ENCODE results near the gene PPP3CB. TPM values are rescaled to one million over a fixed set of nuclear protein-coding genes. Genes with fewer than 3 reads are reported as not detected.

The PPP3CB gene
- polyA plus RNA-seq, 4 donors = 60.2 to 72.0 (median 66.9) TPM

DNA sequence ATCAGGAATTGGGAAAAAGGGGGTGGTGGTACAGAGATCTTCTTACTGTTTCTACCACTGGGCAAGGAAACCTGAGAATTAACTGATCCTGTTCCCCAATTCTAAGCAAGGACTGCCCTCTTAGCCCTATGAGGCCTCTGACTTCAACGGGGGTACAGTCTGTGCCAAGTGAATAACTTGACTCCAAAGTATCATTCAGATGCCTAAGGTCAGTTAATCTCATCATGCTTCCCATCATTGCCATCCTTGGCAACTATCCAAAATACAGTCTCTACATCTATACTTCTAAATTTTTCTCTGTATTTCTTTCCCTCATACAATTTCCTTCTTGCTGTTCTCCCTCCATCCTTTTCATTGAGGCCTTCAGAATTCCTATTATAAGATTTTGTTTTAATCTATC lies 10.5 kb downstream of the PPP3CB start:
- no peak for DNase-seq (ENCODE audit: low read depth in 4 of 4, low spot score in 2 of 4)

DNA sequence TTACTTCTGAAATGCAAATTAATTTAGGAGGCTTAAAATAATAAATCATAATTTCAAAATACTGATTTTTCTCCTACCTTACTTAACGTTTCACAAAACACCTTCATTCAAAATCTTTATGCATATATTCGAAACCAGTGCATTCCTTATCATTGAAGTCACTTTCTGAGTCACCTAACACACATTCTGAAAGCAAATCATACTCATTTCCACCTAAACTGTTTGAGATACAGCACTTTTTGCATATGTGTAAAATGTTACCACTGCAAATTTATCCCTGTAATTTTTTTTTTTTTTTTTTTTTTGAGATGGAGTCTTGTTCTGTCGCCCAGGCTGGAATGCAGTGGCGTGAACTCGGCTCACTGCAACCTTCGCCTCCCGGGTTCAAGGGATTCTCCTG lies 15.7 kb downstream of the PPP3CB start:
- DNase-seq (ENCODE audit: low read depth in 4 of 4, low spot score in 2 of 4) = no peak

DNA sequence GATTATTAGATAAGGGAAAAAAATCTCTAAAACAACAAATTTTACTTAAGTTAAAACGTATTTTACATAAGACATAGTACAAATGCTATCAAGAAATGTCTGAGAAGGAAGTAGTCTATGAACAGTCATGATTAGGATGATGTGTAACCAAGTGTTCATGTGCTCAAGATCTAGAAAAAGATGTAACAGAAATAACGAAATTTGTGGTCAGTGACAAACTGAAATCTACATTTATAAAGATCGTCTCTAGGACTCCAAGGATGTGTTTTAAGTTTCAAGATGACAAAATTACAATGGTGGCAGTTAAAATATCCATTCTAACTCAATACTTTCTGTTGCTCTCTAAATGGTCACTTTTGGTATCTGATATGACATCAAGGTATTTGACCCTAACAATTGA lies 17.2 kb downstream of the PPP3CB start:
- DNase-seq (ENCODE audit: low read depth in 4 of 4, low spot score in 2 of 4) = no peak

DNA sequence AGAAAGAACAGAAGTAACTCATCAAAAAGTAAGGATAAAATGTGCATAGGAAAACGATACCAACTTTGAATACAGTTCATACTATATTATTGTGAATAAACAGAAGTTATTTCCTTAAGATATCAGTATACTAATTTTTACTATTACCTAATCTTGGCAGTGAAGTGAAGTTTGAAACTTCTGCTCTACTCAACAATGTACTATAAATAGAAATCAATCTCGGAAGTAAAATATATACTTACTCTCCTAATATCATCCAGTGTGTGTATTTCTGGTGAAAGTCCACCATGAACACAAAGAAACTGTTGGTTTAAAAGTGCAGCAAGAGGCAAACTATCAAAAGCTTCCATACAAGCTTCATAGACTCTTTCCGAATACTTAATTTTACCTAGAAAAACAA lies 24.6 kb downstream of the PPP3CB start:
- no peak for DNase-seq (ENCODE audit: low read depth in 4 of 4, low spot score in 2 of 4)

DNA sequence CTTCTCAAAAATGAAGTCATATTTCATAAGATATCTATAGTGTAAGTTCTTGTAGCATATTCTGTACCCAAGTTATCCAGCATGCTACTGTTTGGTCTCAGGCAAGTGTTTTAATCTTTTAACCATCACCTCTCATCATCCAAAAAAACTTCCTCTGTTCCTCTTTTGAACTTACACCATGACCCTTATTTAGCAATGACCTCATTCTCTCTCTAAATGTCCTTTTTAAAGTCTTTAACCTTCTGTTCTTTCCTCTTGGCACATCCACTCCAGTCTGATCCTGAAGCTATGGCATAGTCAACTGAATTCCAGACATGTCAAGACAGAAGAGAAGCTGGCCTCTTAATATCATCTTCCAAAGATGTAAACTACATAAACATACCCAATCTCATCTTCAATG lies 26.2 kb downstream of the PPP3CB start:
- DNase-seq (ENCODE audit: low read depth in 4 of 4, low spot score in 2 of 4) = no peak

DNA sequence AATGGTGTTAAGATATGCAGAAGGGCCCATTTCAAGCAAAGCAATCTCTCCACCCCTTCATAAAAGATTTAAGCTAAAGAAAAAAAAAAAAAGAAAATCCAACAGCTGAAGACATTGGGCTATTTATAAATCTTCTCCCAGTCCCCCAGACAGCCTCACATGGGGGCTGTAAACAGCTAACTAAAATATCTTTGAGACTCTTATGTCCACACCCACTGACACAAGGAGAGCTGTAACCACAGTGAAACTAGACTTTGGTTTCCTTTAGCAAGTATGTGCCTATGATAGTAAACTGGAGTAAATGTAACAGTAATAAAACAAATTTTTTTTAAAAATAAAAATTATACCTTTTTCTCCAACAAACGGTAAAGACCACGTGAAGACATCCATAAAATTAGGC lies 28.6 kb downstream of the PPP3CB start:
- DNase-seq (ENCODE audit: low read depth in 4 of 4, low spot score in 2 of 4) = no peak

DNA sequence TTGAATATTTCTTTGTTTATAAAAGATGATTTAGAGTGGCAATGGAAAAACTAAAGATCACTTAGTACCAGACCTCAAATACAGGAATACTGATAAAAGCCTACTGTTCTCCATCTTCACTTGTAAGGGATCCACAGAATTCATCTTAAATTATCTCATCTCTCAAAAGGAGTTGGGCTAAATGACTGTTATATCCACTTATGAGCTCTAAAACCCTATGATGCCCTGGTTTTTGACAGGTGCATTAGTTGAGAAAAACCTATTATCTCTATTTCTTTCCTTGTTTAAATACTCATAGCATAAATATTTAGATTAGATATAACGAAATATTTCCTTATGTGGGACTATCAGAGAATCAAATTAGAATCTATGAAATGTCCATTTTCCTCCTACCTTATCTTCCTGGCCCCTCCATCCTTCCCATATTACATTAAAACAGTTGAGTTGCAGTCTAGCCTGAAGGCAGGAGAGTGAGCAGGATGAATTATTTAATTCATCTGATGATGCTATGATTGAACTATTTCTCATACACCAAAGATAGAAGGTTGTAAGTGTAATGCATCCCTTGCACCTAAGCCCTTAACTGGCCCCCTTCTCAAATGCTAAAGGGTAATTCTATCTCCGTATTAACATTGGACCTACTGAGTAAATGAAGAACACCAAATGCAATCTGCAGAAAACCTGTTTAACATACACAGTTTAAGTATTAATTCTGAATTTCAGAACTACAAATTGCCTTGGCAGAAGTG lies 29.7 kb downstream of the PPP3CB start:
- DNase-seq (ENCODE audit: low read depth in 4 of 4, low spot score in 2 of 4) = no peak

DNA sequence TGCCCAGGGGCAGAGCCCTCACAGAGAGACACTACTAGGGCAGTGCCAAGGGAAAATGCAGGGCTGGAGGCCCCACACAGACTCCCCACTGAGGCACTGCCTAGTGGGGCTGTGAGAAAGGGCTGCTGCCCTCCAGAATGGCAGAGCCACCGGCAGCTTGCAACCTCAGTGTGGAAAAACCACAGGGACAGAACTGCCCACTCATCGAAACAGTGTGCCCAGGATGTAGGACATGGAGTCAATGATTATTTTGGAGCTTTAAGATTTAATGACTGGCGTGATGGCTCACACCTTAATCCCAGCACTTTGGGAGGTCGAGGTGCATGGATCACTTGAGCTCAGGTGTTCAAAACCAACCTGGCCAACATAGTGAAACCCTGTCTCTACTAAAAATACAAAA lies 34.9 kb downstream of the PPP3CB start:
- DNase-seq (ENCODE audit: low read depth in 4 of 4, low spot score in 2 of 4) = no peak

DNA sequence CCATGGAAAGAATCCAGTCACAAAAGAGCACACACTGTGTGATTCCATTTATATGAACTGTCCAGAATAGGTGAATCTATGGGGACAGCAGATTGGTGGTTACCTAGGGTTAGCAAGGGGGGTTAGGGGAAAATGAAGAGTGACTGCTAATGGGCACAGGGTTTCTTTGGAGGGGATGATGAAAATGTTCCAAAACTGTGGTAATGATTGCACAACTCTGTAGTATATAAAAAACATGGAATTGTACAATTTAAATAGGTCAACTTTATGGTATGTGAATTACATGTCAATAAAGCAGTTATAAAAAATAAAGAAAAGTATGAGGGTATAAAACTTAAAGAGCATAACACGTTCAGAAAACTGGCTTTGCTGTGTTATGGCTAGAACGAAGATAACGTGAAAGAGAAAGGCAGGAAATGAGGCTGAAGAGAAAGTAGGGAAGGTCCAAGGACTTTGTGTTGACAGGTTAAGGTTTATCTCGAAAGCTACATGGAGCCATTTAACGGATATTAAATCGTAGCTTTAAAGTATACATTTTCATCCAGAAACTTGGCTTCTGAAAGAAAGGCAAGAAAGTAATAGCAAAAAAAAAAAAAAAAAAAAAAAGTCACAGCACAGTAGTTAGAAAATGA lies 36.0 kb downstream of the PPP3CB start:
- DNase-seq (ENCODE audit: low read depth in 4 of 4, low spot score in 2 of 4) = no peak

DNA sequence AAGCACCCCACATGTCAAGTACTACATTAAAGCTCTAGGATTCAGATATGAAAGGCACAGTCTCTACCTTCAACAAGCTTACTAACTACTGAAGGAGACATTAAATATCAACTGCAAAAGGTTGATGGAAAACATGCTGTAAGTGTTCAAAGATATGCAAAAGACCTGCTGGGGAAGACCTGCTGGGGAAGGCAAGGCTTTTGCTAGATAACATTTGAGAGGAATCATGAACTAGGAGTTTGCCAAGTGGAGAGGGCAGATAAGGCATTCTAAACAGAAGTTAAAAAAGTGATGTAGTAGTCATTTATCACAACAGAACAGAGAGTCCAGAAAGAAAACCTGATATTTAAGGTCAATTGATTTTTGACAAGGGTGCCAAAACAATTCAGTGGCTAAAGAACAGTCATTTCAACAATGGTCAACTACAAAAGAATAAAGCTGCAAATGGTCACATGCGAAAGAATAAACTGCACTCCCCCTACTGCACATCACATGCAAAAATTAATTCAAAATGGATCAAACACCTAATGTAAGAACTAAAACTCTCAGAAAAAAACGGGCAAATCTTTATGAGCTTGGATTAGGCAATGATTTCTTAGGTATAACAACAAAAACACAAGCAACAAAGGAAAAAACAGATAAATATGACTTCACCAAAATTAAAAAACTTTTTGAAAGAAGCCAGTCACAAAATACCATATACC lies 39.5 kb downstream of the PPP3CB start:
- DNase-seq (ENCODE audit: low read depth in 4 of 4, low spot score in 2 of 4) = no peak

DNA sequence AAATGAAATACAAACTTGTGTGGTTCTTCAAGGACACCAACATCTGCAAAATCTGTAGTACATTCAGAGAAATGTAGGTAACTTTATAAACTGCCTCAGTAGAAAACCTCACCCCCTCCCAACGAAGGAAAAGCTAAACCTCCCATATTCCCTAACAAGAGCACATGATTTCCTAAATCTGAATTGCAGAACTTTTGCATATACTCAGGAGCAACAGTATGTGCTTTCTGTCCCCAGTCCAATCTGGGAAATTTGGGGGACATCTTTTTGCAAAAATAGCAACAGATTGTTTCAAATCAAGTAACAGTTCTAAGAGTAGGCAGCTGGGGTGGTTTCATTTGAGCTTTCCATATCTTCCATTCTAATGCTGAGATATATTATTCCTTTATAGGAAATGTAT lies 46.7 kb downstream of the PPP3CB start:
- DNase-seq (ENCODE audit: low read depth in 4 of 4, low spot score in 2 of 4) = no peak

DNA sequence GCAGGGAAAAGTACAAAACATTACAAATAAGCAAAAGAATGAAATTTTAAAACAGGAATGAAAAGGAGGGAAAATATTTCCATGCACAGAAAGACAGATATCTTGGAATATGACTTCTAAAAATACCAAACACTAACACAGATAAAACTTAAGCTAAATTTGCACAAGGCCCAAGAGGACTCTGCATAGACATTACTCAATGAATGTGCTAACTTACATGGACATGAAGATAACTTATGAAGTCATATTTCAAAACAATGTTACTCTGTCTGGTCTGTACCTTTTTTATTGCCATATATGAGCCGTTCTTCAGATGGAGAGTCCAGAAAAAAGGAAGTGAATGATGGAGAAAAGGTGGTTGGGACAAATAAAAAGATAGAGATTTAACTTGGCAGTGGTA lies 47.4 kb downstream of the PPP3CB start:
- DNase-seq (ENCODE audit: low read depth in 4 of 4, low spot score in 2 of 4) = no peak

DNA sequence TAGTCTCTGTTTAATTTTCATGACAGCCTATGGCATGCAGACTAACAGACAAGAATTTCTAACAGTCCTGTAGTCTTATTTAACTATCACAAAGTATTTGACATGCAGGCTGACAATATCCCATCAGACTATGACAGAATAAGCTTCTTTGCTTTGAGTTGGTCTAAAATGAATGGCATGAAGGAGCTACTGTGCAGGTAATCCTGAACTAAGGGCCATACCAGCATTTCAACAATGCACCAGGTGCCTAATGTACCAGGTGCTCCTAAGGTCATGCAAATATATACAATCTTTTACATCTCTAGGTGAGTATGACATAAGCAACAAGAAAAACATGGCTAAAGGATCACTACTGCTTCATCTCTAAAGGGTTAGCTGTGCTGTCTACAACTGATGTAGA lies 48.9 kb downstream of the PPP3CB start:
- DNase-seq (ENCODE audit: low read depth in 4 of 4, low spot score in 2 of 4) = no peak

DNA sequence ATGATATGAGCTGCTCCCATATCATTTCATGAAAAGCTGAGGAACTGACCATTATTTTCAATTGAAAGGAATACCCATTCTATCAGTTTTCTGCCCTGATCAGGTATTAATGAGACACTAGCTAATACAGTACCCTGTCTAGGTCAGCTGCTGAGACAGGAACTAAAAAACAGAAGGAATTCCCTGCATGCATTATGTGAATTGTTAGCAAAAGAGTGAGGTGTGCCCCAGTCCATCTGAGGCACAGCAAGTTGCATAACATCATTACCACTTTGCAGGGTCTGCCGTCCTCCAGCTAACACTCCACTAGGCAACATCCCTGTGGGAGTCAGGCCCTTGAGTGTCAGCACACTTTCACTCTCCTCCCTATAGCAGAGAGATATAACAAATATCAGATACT lies 51.4 kb downstream of the PPP3CB start:
- no peak for DNase-seq (ENCODE audit: low read depth in 4 of 4, low spot score in 2 of 4)

DNA sequence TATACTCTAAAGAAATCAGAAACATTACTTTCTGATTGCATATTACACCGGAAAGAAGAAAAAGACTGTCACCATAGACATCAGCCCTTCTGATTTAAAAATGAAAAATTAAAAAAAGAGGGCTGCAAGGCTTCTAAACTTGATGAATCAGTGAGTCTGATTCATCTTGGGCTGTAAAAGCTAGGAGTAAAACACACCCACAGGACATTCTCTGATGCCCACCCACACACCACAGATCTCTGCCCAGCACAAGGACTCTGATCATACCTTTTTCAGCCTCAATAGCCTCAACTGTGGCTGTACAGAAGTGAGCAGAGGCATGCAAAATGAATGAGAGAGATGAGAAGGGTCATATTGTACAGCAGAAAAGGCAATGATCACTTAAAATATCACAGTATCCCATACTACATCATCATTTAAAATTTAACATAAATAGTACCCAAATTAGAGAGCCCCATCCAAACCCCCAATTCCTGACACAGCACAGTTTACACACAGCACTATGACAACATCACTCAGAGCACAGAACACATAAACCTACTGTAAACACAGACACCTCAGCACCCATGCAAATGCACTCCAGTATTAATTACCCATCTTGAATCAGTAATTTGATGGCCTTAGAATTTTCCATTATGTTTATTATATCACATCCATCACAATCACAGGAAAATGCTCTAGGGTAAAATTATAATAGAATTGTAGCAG lies 56.1 kb downstream of the PPP3CB start:
- DNase-seq (ENCODE audit: low read depth in 4 of 4, low spot score in 2 of 4) = no peak

DNA sequence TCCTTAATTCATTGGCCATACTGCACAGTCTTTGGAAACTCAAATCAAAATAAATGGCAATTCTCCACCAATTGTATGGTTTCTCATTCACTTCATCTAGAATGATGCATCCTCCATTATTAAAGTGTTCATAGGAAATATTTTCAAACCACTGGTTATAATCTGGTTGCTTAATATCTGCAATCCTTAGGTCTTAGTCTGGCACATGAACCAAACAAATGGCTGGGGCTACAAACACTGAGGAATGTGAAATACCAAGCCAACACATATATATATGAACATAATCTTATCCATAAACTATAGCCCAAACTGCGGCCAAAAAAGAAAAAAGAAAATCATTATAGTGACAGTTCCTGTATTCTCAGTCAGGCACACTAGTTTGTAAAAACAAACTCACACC lies 56.8 kb downstream of the PPP3CB start:
- DNase-seq (ENCODE audit: low read depth in 4 of 4, low spot score in 2 of 4) = no peak

DNA sequence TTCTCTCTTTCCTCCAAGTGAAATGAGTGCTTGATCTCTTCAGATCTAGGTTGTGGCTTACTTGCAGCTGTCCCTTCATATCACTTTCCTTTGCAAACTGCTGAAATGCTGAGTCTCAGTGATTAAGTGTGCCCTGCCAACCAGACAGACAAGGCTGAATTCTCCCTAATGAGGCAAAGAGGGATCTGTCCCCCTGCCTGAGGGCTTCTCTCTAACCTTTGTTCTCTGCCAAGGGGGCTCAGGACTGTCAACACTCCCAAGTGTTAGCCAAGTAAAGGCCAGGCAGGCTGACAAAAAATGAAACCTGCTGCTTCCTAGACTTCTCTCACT lies 62.3 kb downstream of the PPP3CB start, which contains the start of gene MSS51:
Gene MSS51 (minus strand): TSS at position 24 of the 330 bp plus-strand sequence. CDS start 5,277 bp downstream, outside the sequence.
- no peak for DNase-seq (ENCODE audit: low read depth in 4 of 4, low spot score in 2 of 4)

DNA sequence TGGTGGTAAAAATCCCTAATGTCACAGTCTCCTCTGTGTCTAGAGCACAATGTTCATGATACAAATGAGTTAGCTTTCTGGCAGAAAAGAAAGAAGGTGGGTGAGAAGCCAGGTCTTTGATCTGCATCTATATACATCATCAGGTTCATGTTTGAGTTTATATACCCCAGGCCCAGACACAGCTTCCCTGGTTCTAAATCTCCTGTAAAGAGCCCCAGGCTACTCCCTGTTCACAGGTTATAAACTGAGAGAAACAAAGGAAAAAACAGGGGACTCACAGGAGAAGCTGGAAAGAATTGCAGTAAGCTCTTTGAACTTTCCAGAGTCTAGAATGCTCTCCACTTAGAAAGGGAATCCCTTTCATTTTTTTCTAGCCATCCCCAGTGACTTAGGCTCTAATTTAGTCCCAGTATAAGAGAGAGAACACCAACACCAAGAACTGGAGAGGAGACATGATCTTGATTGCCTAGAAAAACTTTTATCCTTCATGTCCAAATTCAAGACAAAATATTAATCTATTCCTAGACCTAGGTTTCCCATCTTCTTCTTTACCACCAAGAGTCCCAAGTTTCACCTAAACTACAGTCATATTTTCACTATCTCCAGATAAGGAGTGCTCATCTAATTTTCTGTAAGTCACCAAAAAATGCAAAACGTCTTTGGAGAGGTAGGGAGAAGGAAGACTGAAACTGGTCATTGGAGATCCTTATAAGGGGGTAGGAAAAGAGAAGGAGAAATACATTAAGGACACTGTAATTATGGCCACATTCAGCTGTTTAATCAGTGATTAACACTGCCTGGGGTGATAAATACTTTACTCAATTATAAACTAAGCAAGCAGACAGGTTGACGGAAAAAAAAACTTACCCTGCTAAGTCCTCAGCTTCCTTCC lies 62.9 kb downstream of the PPP3CB start:
- DNase-seq (ENCODE audit: low read depth in 4 of 4, low spot score in 2 of 4) = no peak

DNA sequence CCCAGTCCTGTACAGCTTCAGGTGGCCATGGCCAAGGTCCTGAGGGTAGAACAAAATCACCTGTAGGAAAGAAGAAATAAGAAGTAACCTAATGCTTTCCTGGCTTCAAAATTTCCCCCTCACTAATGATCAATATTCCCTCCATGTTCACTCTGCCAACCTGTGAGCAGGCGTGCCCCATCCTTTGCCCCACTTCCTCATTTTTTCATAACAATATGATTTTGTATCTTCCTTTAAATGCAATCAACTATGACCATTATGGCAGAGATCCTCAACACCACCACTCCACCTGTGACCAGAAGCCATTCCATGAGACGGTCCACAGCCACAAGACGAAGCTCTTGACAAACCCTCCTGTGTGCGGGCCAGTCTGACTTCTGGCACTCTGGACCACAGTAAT lies 69.5 kb downstream of the PPP3CB start:
- no peak for DNase-seq (ENCODE audit: low read depth in 4 of 4, low spot score in 2 of 4)

DNA sequence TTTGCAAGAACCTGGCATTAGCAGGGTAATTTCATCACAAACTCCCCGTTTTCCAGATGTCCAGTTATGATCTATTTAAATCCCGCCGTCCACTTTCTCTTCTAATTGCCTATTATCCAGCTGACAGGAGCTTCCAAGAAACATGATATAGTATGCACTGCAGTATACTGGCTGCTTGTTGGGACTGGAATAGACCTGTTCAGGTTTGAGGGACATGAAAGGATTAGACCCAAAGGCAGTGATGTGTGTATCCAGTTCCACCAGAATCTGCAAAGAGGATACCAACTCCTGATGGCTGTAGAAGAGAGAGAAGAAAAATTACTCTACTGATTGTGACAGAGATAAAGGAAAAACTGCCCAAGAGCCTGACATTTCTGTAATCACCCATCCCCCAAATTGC lies 71.3 kb downstream of the PPP3CB start:
- DNase-seq (ENCODE audit: low read depth in 4 of 4, low spot score in 2 of 4) = no peak

Data from left renal cortex interstitium (tissue), 4 donors.